K562 (cell line): Measurements from ENCODE around the gene FAM98C. TPM values are rescaled to one million over a fixed set of nuclear protein-coding genes. Genes with fewer than 3 reads are reported as not detected.

ENCODE experiments used
- BCL6 ChIP-seq: fragments of 250-450 bp; sonication (Bioruptor Pico); IDR thresholded peaks from 2 replicates; pipeline ENCODE4 v1.4.0; 2020
- CEBPB ChIP-seq: fragments of 450-650 bp; IDR thresholded peaks from 2 replicates; pipeline ENCODE4 v1.6.1; 2016; ENCODE audit warnings: missing genetic modification characterization, missing compliant biosample characterization
- FOXK2 ChIP-seq, 2 experiments: fragments of 450-650 bp; IDR thresholded peaks in 1 of 2; conservative IDR thresholded peaks in 1 of 2; 2 replicates each; pipeline ENCODE4 v1.6.1; 2016; ENCODE audit warnings: low read depth in 2 of 2, mild to moderate bottlenecking in 1 of 2
- FOXO4 ChIP-seq: fragments of 450-650 bp; formaldehyde crosslinking; IDR thresholded peaks from 2 replicates; pipeline ENCODE4 v1.4.0; 2020; ENCODE audit warnings: mild to moderate bottlenecking, moderate library complexity
- JUND ChIP-seq, 2 experiments: IDR thresholded peaks; 2 replicates in 1 of 2; 3 replicates in 1 of 2; pipeline ENCODE4 v1.6.1; 2011; ENCODE audit warnings: borderline replicate concordance in 2 of 2, low read depth in 2 of 2, low read length in 2 of 2, improper control_type of control experiment in 1 of 2, missing biosample characterization in 1 of 2, missing genetic modification characterization in 1 of 2, missing genetic modification reagents in 1 of 2
- NCOA4 ChIP-seq: fragments of 450-650 bp; IDR thresholded peaks from 2 replicates; pipeline ENCODE4 v1.6.1; 2018; ENCODE audit warnings: mild to moderate bottlenecking; ENCODE audit not compliant: partially characterized antibody
- SPI1 ChIP-seq: IDR thresholded peaks from 2 replicates; pipeline ENCODE4 v1.6.1; 2011; ENCODE audit warnings: low read depth, low read length, control low read depth, borderline replicate concordance
- SRSF9 ChIP-seq: fragments of 200-400 bp; formaldehyde crosslinking; IDR thresholded peaks from 2 replicates; pipeline ENCODE4 v1.6.1; 2017; ENCODE audit warnings: low read depth, low read length, borderline replicate concordance
- TBL1XR1 ChIP-seq, 2 experiments: IDR thresholded peaks; 2 replicates each; pipeline ENCODE4 v1.6.1; 2012; ENCODE audit warnings: improper control_type of control experiment in 2 of 2, low read length in 2 of 2, mild to moderate bottlenecking in 1 of 2
- TEAD1 ChIP-seq, 2 experiments: fragments of 450-650 bp in 1 of 2; sonication (generic) in 1 of 2; formaldehyde crosslinking; IDR thresholded peaks; 2 replicates each; pipeline versions ENCODE4 v1.4.0 to v1.8.0; 2020 to 2022; ENCODE audit warnings: mild to moderate bottlenecking in 2 of 2, missing genetic modification reagents in 1 of 2
- ZNF41 ChIP-seq: fragments of 250-450 bp; sonication (Bioruptor Pico); conservative IDR thresholded peaks from 2 replicates; pipeline ENCODE4 v1.4.0; 2020; ENCODE audit warnings: mild to moderate bottlenecking
- ZNF518B ChIP-seq: fragments of 250-450 bp; sonication (Bioruptor Pico); IDR thresholded peaks from 2 replicates; pipeline ENCODE4 v1.5.0; 2021; ENCODE audit warnings: mild to moderate bottlenecking, moderate library complexity
- polyA plus RNA-seq, 8 experiments: library from polyadenylated mRNA; depleted of rRNA in 4 of 8; stranded (reverse) in 5 of 8; unstranded in 3 of 8; fragments of >200 nt; fragmentation: Nextera tagmentation in 2 of 8; fragmentation: Illumina TruSeq in 1 of 8; extraction: Ambion mirVana in 2 of 8; extraction: Trizol in 1 of 8; gene quantifications; 2 replicates each; pipeline versions ENCODE4 v1.2.1 to v1.2.3, GENCODE V29; 2011 to 2014; ENCODE audit warnings: inconsistent platforms in 1 of 8, missing spikeins in 1 of 8
- total RNA-seq, 7 experiments: library from RNA; depleted of rRNA in 6 of 7; stranded (reverse); fragments of >200 nt in 6 of 7; fragmentation: Illumina TruSeq in 2 of 7; extraction: Trizol in 2 of 7; gene quantifications; 2 replicates each; pipeline versions ENCODE4 v1.2.1 to v1.2.3, GENCODE V29; 2011 to 2021; ENCODE audit warnings: low replicate concordance in 1 of 7
- TF ChIP-seq, protein P1 (sequence below): fragments of 450-650 bp; IDR thresholded peaks from 2 replicates; pipeline ENCODE4 v1.7.1; 2018; ENCODE audit warnings: mild to moderate bottlenecking, low read depth; ENCODE audit not compliant: partially characterized antibody

FAM98C gene
- total and polyA plus RNA-seq, 9 of the 15 experiments (the other 6 are each of a cell fraction or from before 2014, with no cell fraction given): 1.7 to 43.8 (median 13.7) TPM

DNA sequence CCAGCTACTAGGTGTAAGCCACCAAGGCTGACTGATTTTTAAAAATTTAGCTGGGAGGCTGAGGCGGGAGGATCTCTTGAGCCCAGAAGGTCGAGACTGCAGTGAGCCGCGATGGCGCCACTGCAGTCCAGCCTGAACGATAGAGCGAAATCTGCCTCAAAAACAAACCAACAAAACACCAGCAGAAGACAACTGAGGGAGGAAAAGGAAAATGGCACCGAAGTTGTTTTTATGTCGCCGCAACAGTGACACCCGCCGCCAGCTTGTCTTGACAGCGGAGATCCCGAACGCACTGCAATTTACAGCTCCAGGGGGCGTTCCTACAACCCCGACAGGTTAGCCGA lies 298 bp upstream of the FAM98C start (continued):
- TF ChIP-seq, protein P1, sequence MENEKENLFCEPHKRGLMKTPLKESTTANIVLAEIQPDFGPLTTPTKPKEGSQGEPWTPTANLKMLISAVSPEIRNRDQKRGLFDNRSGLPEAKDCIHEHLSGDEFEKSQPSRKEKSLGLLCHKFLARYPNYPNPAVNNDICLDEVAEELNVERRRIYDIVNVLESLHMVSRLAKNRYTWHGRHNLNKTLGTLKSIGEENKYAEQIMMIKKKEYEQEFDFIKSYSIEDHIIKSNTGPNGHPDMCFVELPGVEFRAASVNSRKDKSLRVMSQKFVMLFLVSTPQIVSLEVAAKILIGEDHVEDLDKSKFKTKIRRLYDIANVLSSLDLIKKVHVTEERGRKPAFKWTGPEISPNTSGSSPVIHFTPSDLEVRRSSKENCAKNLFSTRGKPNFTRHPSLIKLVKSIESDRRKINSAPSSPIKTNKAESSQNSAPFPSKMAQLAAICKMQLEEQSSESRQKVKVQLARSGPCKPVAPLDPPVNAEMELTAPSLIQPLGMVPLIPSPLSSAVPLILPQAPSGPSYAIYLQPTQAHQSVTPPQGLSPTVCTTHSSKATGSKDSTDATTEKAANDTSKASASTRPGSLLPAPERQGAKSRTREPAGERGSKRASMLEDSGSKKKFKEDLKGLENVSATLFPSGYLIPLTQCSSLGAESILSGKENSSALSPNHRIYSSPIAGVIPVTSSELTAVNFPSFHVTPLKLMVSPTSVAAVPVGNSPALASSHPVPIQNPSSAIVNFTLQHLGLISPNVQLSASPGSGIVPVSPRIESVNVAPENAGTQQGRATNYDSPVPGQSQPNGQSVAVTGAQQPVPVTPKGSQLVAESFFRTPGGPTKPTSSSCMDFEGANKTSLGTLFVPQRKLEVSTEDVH: no peak
- TF ChIP-seq JUND (IDR thresholded peaks at IDR 0.05; ENCODE audit: borderline replicate concordance, low read depth, low read length) (no peak), JUND (tag; IDR thresholded peaks at IDR 0.05; ENCODE audit: borderline replicate concordance, low read depth, low read length) (no peak), SRSF9 (no peak), BCL6 (CRISPR knock-in tag) (no peak), TBL1XR1 (IDR thresholded peaks at IDR 0.05; ENCODE audit: low read length in 2 of 2) (no peak), FOXK2 (conservative IDR thresholded peaks at IDR 0.05 in 1 of 2, IDR thresholded peaks at IDR 0.05 in 1 of 2; ENCODE audit: low read depth in 2 of 2) (peak; percentile 51 to 58; a peak in 2 of 4 replicates), SPI1 (no peak), ZNF41 (CRISPR knock-in tag) (0 out of 2 replicates have a peak, but pooled peaks have one; percentile 17), TEAD1 (CRISPR knock-in tag; IDR thresholded peaks at IDR 0.05) (no peak), ZNF518B (no peak), CEBPB (tag) (no peak), FOXO4 (CRISPR knock-in tag) (no peak), NCOA4 (no peak)
